ENCODE measurements around the gene STC2. TPM values are rescaled to one million over a fixed set of nuclear protein-coding genes. Genes with fewer than 3 reads are reported as not detected.

The STC2 gene
- total and polyA plus RNA-seq, 2 of the 8 experiments (the other 6 are each of a cell fraction or from before 2014, with no cell fraction given) = 26.4 to 53.1 TPM

DNA sequence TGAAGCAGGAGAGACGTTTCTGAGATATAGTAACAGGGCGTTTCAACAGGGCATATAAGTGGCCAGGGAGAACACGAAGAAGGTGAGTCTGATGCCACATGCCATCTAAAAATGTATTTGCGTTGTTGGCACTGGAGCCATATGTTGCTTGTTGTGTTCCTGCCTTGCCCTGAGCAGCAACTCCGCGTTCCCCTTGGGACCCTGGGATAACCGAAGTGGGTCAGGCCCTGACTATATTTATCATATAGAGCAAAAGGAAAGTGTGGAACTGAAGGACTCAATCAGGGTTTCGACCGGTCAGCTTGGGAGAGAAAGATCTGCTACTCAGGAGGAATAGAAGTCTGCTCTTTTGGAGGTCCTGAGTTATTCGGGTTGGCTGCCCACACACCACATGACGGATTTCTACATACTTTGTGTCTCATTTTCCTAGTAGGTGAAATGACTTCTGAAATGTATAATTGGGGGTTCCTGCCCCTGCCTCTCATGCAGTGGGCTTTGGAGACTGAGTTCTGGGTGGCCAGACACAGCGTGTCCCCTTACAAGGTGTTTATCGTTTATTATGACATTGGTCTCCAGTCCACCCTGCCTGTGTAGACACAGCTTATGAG lies 3.0 kb downstream of the STC2 start (continued):
- TF ChIP-seq BRCA1 (IDR thresholded peaks at IDR 0.05; ENCODE audit: low read depth, low read length) = no peak
